Endothelial cell of umbilical vein (primary cell): ENCODE measurements around the gene CLP1. TPM values are rescaled to one million over a fixed set of nuclear protein-coding genes. Genes with fewer than 3 reads are reported as not detected.

Source experiments
- BruUV-seq: library from RNA; stranded (reverse); fragments of 400-500 nt; replicated peaks from 2 replicates; lab custom pipeline; 2021; lab: Mats Ljungman, UMichigan
- CTCF ChIA-PET: fragments of 300-600, 350-600 bp; sonication (Branson Sonifier 250); formaldehyde crosslinking; loops from one replicate; lab custom pipeline; 2021; ENCODE audit warnings: antibody characterized with exemption, inconsistent platforms; lab: Charles Lee
- POLR2A ChIA-PET: fragments of 300-600, 350-600 bp; sonication (Branson Sonifier 250); formaldehyde crosslinking; loops from one replicate; lab custom pipeline; 2021; ENCODE audit warnings: antibody characterized with exemption, inconsistent platforms; lab: Charles Lee
- DNase-seq: peaks from one replicate; pipeline ENCODE4 v3.0.0-alpha.2; 2011; ENCODE audit warnings: low read depth, low spot score
- FAIRE-seq: peaks from 2 replicates; lab custom pipeline; 2011; peaks lifted over from hg19 to GRCh38; lab: Jason Lieb, UNC
- H2AFZ ChIP-seq: 2 replicates; pipeline ENCODE4 v1.6.0; 2012; ENCODE audit warnings: low read depth, low read length, control low read depth, inconsistent platforms
- H3K27ac ChIP-seq: 2 replicates; pipeline ENCODE4 v1.5.1; 2011; ENCODE audit warnings: low read depth, mild to moderate bottlenecking, control low read depth, low read length, moderate library complexity; ENCODE audit not compliant: insufficient read depth
- H3K27me3 ChIP-seq, 2 experiments: 2 replicates each; pipeline versions ENCODE4 v1.6.0 to v1.6.1; 2011; ENCODE audit warnings: low read length in 2 of 2, mixed read lengths in 1 of 2; ENCODE audit not compliant: control insufficient read depth in 2 of 2, insufficient read depth in 2 of 2
- H3K36me3 ChIP-seq, 2 experiments: 2 replicates in 1 of 2; 3 replicates in 1 of 2; pipeline ENCODE4 v1.5.1; 2011; ENCODE audit warnings: low read length in 2 of 2, mild to moderate bottlenecking in 1 of 2, moderate library complexity in 1 of 2; ENCODE audit not compliant: control insufficient read depth in 2 of 2, insufficient read depth in 2 of 2; ENCODE audit errors: extremely low read depth in 1 of 2
- H3K4me1 ChIP-seq: 3 replicates; pipeline ENCODE4 v1.5.1; 2011; ENCODE audit warnings: mild to moderate bottlenecking, low read length; ENCODE audit not compliant: control insufficient read depth, insufficient read depth; ENCODE audit errors: extremely low read depth
- H3K4me2 ChIP-seq: 2 replicates; pipeline ENCODE4 v1.6.1; 2011; ENCODE audit warnings: low read length, control low read depth, mixed read lengths; ENCODE audit not compliant: insufficient read depth
- H3K4me3 ChIP-seq, 3 experiments: fragments of 200-600 bp in 1 of 3; sonication (generic), shearing (Covaris generic) in 1 of 3; replicated peaks in 1 of 3; 2 replicates each; pipeline ENCODE4 v1.5.1; 2011 to 2016; ENCODE audit warnings: control low read depth in 3 of 3, low read length in 3 of 3, mild to moderate bottlenecking in 2 of 3, inconsistent platforms in 1 of 3, low read depth in 1 of 3, moderate library complexity in 1 of 3; ENCODE audit not compliant: insufficient read depth in 1 of 3
- H3K79me2 ChIP-seq: 2 replicates; pipeline ENCODE4 v1.6.0; 2012; ENCODE audit warnings: low read length, inconsistent platforms; ENCODE audit not compliant: control insufficient read depth, insufficient read depth
- H3K9ac ChIP-seq: replicated peaks from 2 replicates; pipeline ENCODE3; 2011; ENCODE audit warnings: low read length, control low read depth; ENCODE audit not compliant: insufficient read depth; ENCODE audit errors: extremely low read depth
- H3K9me1 ChIP-seq: replicated peaks from 3 replicates; pipeline ENCODE4 v1.6.0; 2011; ENCODE audit warnings: mild to moderate bottlenecking, low read length; ENCODE audit not compliant: control insufficient read depth, insufficient read depth; ENCODE audit errors: extremely low read depth
- H3K9me3 ChIP-seq: replicated peaks from 2 replicates; pipeline ENCODE4 v1.5.1; 2012; ENCODE audit warnings: low read length, inconsistent platforms; ENCODE audit not compliant: control insufficient read depth, insufficient read depth
- H4K20me1 ChIP-seq: replicated peaks from 2 replicates; pipeline ENCODE3; 2011; ENCODE audit warnings: mild to moderate bottlenecking, low read length; ENCODE audit not compliant: control insufficient read depth, insufficient read depth; ENCODE audit errors: extremely low read depth
- EZH2 ChIP-seq: IDR thresholded peaks from 2 replicates; pipeline ENCODE4 v1.6.1; 2012; ENCODE audit warnings: borderline replicate concordance, low read depth, mild to moderate bottlenecking, moderate library complexity, low read length, inconsistent platforms; ENCODE audit not compliant: severe bottlenecking
- FOS ChIP-seq: IDR thresholded peaks from 2 replicates; pipeline ENCODE4 v1.6.1; 2011; ENCODE audit warnings: mild to moderate bottlenecking, low read length, moderate library complexity, borderline replicate concordance; ENCODE audit not compliant: insufficient read depth
- GATA2 ChIP-seq: IDR thresholded peaks from 2 replicates; pipeline ENCODE4 v1.7.0; 2011; ENCODE audit warnings: low read depth, mild to moderate bottlenecking, moderate library complexity, mixed read lengths, low read length; ENCODE audit not compliant: insufficient read length, insufficient read depth
- JUN ChIP-seq: IDR thresholded peaks from 2 replicates; pipeline ENCODE4 v1.6.1; 2011; ENCODE audit warnings: borderline replicate concordance, low read depth; ENCODE audit not compliant: insufficient read length, insufficient read depth
- MYC ChIP-seq: IDR thresholded peaks from one replicate; pipeline ENCODE4 v1.6.1; 2011; ENCODE audit warnings: mild to moderate bottlenecking, low read depth, low read length
- POLR2A ChIP-seq: IDR thresholded peaks from 2 replicates; pipeline ENCODE4 v1.6.1; 2012; ENCODE audit warnings: low read depth, mild to moderate bottlenecking, control low read depth, low read length
- POLR2AphosphoS5 ChIP-seq: IDR thresholded peaks from 2 replicates; pipeline ENCODE4 v1.6.1; 2012; ENCODE audit warnings: low read depth, mild to moderate bottlenecking, control low read depth, low read length, moderate library complexity; ENCODE audit not compliant: insufficient read depth
- dilution Hi-C: fragments of 300-500 bp; cut with MboI; formaldehyde crosslinking; loops from one replicate; pipeline ENCODE4 v1.15.0; 2019; ENCODE audit warnings: low sequenced_read_pairs; ENCODE audit not compliant: extremely low pct_ligation_motif_present
- intact Hi-C: fragments of 100-400 bp; cut with micrococcal nuclease; formaldehyde crosslinking; loops from one replicate; pipeline ENCODE4 v1.10.0; 2022
- polyA plus RNA-seq, 4 experiments: library from polyadenylated mRNA; depleted of rRNA in 3 of 4; stranded (reverse) in 3 of 4; unstranded in 1 of 4; fragments of >200 nt; gene quantifications; 2 replicates each; pipeline versions ENCODE4 v1.2.1 to v1.2.3, GENCODE V29; 2011 to 2012; ENCODE audit warnings: missing spikeins in 1 of 4
- total RNA-seq: library from RNA; stranded (reverse); gene quantifications from 2 replicates; pipeline ENCODE4 v1.2.3, GENCODE V29; 2021
- TF ChIP-seq, protein P1 (sequence below): IDR thresholded peaks from 2 replicates; pipeline ENCODE4 v1.6.1; 2011; ENCODE audit not compliant: insufficient read depth, insufficient read length
- TF ChIP-seq, protein P2 (sequence below), 2 donors: IDR thresholded peaks; 1 replicate in 1 of 2; 2 replicates in 1 of 2; pipeline ENCODE4 v1.5.1; 2011; ENCODE audit warnings: low read length in 2 of 2, mild to moderate bottlenecking in 2 of 2, moderate library complexity in 2 of 2, control low read depth in 1 of 2, inconsistent platforms in 1 of 2, low read depth in 1 of 2; ENCODE audit not compliant: insufficient read depth in 1 of 2; ENCODE audit errors: extremely low read depth in 1 of 2

The CLP1 gene
- total and polyA plus RNA-seq, 2 donors (not counting 3 experiments of a cell fraction or from before 2014, with no cell fraction given), result 17.9 to 20.8 TPM

GRCh38 chr11:57650739-57651090 is 6.8 kb upstream of the CLP1 start:
- Histone ChIP-seq H3K79me2 (no peaks in the 10 kb centered on the region), H3K9me1 (no peaks in the 10 kb centered on the region), H3K4me1 (peaks cover 3% of the 10 kb centered on the region), H2AFZ (no peak overlapping the region), H3K9me3 (no peaks in the 10 kb centered on the region), H3K27me3 (peaks cover 38 to 48% of the 10 kb centered on the region in 2 experiments), H3K27ac (no peak overlapping the region), H3K4me3 (no peak overlapping the region), H3K4me2 (no peak overlapping the region), H4K20me1 (no peaks in the 10 kb centered on the region), H3K9ac (no peak overlapping the region), H3K36me3 (no peaks in the 10 kb centered on the region)
- FAIRE-seq (no peak), DNase-seq (no peak)
- POLR2A ChIA-PET, result no interaction called here
- dilution Hi-C loops, result no loop called here
- intact Hi-C loops, result no loop called here
- no peak for TF ChIP-seq FOS
- TF ChIP-seq POLR2AphosphoS5, result no peak
- TF ChIP-seq, protein P1, sequence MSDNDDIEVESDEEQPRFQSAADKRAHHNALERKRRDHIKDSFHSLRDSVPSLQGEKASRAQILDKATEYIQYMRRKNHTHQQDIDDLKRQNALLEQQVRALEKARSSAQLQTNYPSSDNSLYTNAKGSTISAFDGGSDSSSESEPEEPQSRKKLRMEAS, result no peak
- no peak for TF ChIP-seq JUN
- TF ChIP-seq GATA2, result no peak
- no peak for TF ChIP-seq MYC
- TF ChIP-seq, protein P2, sequence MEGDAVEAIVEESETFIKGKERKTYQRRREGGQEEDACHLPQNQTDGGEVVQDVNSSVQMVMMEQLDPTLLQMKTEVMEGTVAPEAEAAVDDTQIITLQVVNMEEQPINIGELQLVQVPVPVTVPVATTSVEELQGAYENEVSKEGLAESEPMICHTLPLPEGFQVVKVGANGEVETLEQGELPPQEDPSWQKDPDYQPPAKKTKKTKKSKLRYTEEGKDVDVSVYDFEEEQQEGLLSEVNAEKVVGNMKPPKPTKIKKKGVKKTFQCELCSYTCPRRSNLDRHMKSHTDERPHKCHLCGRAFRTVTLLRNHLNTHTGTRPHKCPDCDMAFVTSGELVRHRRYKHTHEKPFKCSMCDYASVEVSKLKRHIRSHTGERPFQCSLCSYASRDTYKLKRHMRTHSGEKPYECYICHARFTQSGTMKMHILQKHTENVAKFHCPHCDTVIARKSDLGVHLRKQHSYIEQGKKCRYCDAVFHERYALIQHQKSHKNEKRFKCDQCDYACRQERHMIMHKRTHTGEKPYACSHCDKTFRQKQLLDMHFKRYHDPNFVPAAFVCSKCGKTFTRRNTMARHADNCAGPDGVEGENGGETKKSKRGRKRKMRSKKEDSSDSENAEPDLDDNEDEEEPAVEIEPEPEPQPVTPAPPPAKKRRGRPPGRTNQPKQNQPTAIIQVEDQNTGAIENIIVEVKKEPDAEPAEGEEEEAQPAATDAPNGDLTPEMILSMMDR (IDR thresholded peaks at IDR 0.05; ENCODE audit: extremely low read depth in 1 of 2, insufficient read depth in 1 of 2, low read depth in 1 of 2, low read length in 2 of 2), result no peak
- TF ChIP-seq EZH2, result no peak
- TF ChIP-seq POLR2A, result no peak
- CTCF ChIA-PET, result interaction anchor here (2.2 kb wide), 1 partner anchor 9 kb away, joined by 9 read pairs; no protein-coding TSS in a partner anchor
- BruUV-seq, result no TSS peak
